HepG2 (cell line): ENCODE measurements around the gene SMAP1. TPM values are rescaled to one million over a fixed set of nuclear protein-coding genes. Genes with fewer than 3 reads are reported as not detected.
"Not testable (repeated sequence)": the region's sequence is repeated elsewhere in the genome, so short reads cannot be mapped to it uniquely, and the experiment has no call there.

ENCODE experiments used
- ATAC-seq: fragments of 200-7000 bp; cut with Tn5 transposase; 3 replicates; pipeline ENCODE4 v1.9.1; 2020; ENCODE audit warnings: mild to moderate bottlenecking, moderate library complexity
- BruUV-seq: library from RNA; stranded (reverse); fragments of 400-500 nt; replicated peaks from 2 replicates; lab custom pipeline; 2021; lab: Mats Ljungman, UMichigan
- CTCF ChIA-PET: fragments of 300-600 bp; formaldehyde crosslinking; extraction: SDS; loops from one replicate; lab custom pipeline; 2021; ENCODE audit warnings: low total read pairs, inconsistent platforms, low intra/inter-chr PET ratio; lab: Yijun Ruan, JAX
- POLR2A ChIA-PET: fragments of 350-600 bp; sonication (Branson Sonifier 250); formaldehyde crosslinking; loops from one replicate; lab custom pipeline; 2020; ENCODE audit warnings: antibody characterized with exemption, inconsistent platforms; lab: Yijun Ruan, JAX
- DNase-seq: peaks from one replicate; pipeline ENCODE4 v3.0.0-alpha.2; 2015; ENCODE audit warnings: low spot score
- FAIRE-seq: peaks from 3 replicates; lab custom pipeline; 2011; peaks lifted over from hg19 to GRCh38; lab: Jason Lieb, UNC
- H2AFZ ChIP-seq: one replicate; pipeline ENCODE4 v1.6.1; 2011; ENCODE audit warnings: low read length, inconsistent platforms
- H3K27ac ChIP-seq: fragments of 300-600 bp; 3 replicates; pipeline ENCODE4 v1.8.0; 2011; ENCODE audit warnings: mixed run types, mild to moderate bottlenecking, mixed read lengths, low read length, inconsistent platforms; ENCODE audit not compliant: insufficient read depth; ENCODE audit errors: extremely low read length
- H3K27me3 ChIP-seq, 2 experiments: fragments of 200-600 bp in 1 of 2; 2 replicates in 1 of 2; 3 replicates in 1 of 2; pipeline versions ENCODE4 v1.6.0 to v1.8.0; 2011; ENCODE audit warnings: low read length in 2 of 2, mild to moderate bottlenecking in 2 of 2, moderate library complexity in 2 of 2, inconsistent platforms in 1 of 2; ENCODE audit not compliant: insufficient read depth in 2 of 2, control insufficient read depth in 1 of 2
- H3K36me3 ChIP-seq, 2 experiments: fragments of 200-600 bp in 1 of 2; replicated peaks in 1 of 2; 2 replicates in 1 of 2; 3 replicates in 1 of 2; pipeline versions ENCODE4 v1.5.1 to v1.8.0; 2011; ENCODE audit warnings: low read length in 2 of 2, inconsistent platforms in 1 of 2; ENCODE audit not compliant: insufficient read depth in 2 of 2, control insufficient read depth in 1 of 2
- H3K4me1 ChIP-seq: 2 replicates; pipeline ENCODE4 v1.5.1; 2012; ENCODE audit warnings: low read length, inconsistent platforms; ENCODE audit not compliant: insufficient read depth
- H3K4me2 ChIP-seq: 2 replicates; pipeline ENCODE4 v1.6.0; 2011; ENCODE audit warnings: low read depth, low read length, inconsistent platforms
- H3K4me3 ChIP-seq, 3 experiments: fragments of 200-600 bp in 1 of 3; sonication (generic), shearing (Covaris generic) in 1 of 3; replicated peaks in 1 of 3; 2 replicates each; pipeline ENCODE4 v1.5.1; 2011 to 2016; ENCODE audit warnings: low read length in 3 of 3, inconsistent platforms in 2 of 3, low read depth in 2 of 3, mild to moderate bottlenecking in 2 of 3, control low read depth in 1 of 3, mixed read lengths in 1 of 3; ENCODE audit not compliant: insufficient read depth in 1 of 3
- H3K79me2 ChIP-seq: one replicate; pipeline ENCODE4 v1.6.1; 2011; ENCODE audit warnings: low read length, inconsistent platforms; ENCODE audit not compliant: insufficient read depth
- H3K9ac ChIP-seq: 2 replicates; pipeline ENCODE4 v1.6.0; 2011; ENCODE audit warnings: mild to moderate bottlenecking, low read depth, low read length, inconsistent platforms; ENCODE audit not compliant: insufficient read depth
- H3K9me3 ChIP-seq: 2 replicates; pipeline ENCODE4 v1.5.1; 2012; ENCODE audit warnings: mild to moderate bottlenecking, low read length
- H4K20me1 ChIP-seq: 2 replicates; pipeline ENCODE4 v1.6.0; 2011; ENCODE audit warnings: inconsistent platforms, mild to moderate bottlenecking, low read length, moderate library complexity; ENCODE audit not compliant: insufficient read depth
- EED ChIP-seq: sonication (generic); formaldehyde crosslinking; IDR thresholded peaks from 2 replicates; pipeline ENCODE4 v1.5.0; 2020; ENCODE audit warnings: mild to moderate bottlenecking, missing genetic modification reagents
- FOXM1 ChIP-seq: sonication (generic); formaldehyde crosslinking; IDR thresholded peaks from 2 replicates; pipeline ENCODE4 v1.5.0; 2020; ENCODE audit warnings: missing genetic modification reagents
- PHB2 ChIP-seq: fragments of 450-650 bp; IDR thresholded peaks from 2 replicates; pipeline ENCODE4 v1.6.1; 2018; ENCODE audit not compliant: partially characterized antibody
- ZNF337 ChIP-seq: sonication (generic); formaldehyde crosslinking; IDR thresholded peaks from 2 replicates; pipeline ENCODE4 v1.5.1; 2020; ENCODE audit warnings: missing genetic modification reagents, low read depth, mild to moderate bottlenecking, borderline replicate concordance
- ZNF512B ChIP-seq: sonication (generic); formaldehyde crosslinking; IDR thresholded peaks from 2 replicates; pipeline ENCODE4 v1.5.1; 2020; ENCODE audit warnings: missing genetic modification reagents, mild to moderate bottlenecking, borderline replicate concordance
- ZSCAN30 ChIP-seq: sonication (generic); formaldehyde crosslinking; IDR thresholded peaks from 2 replicates; pipeline ENCODE4 v1.5.0; 2020; ENCODE audit warnings: mild to moderate bottlenecking, missing genetic modification reagents
- WGBS: methylation state at CpG from one replicate; pipeline ENCODE4 v1.1.6; 2017; ENCODE audit warnings: low lambda C conversion rate; 5-methylcytosine and 5-hydroxymethylcytosine counted together
- in situ Hi-C: cut with HindIII; loops from 2 replicates; pipeline ENCODE4 v1.10.0; 2017; ENCODE audit warnings: low pct_unique_long_range_greater_than_20kb; ENCODE audit not compliant: extremely low pct_ligation_motif_present
- intact Hi-C: fragments of 100-400 bp; cut with micrococcal nuclease; formaldehyde crosslinking; loops from one replicate; pipeline ENCODE4 v1.10.0; 2022; ENCODE audit not compliant: unreplicated experiment
- polyA plus RNA-seq, 8 experiments: library from polyadenylated mRNA; depleted of rRNA in 3 of 8; stranded (reverse) in 7 of 8; unstranded in 1 of 8; fragments of >200 nt; fragmentation: Illumina TruSeq in 4 of 8; extraction: Trizol in 4 of 8; gene quantifications; 2 replicates each; pipeline versions ENCODE4 v1.2.1 to v1.2.3, GENCODE V29; 2011 to 2016; ENCODE audit warnings: low read depth in 4 of 8, missing spikeins in 1 of 8, mixed read lengths in 1 of 8; ENCODE audit not compliant: insufficient read depth in 1 of 8
- total RNA-seq, 5 experiments: library from RNA; depleted of rRNA; stranded (reverse); fragments of >200 nt; fragmentation: Illumina TruSeq; extraction: Trizol; gene quantifications; 2 replicates each; pipeline ENCODE4 v1.2.3, GENCODE V29; 2016; ENCODE audit warnings: low read depth in 1 of 5

SMAP1 gene
- total and polyA plus RNA-seq, 2 of the 13 experiments (the other 11 are each of a cell fraction or from before 2014, with no cell fraction given), result 13.4 to 17.8 TPM

DNA sequence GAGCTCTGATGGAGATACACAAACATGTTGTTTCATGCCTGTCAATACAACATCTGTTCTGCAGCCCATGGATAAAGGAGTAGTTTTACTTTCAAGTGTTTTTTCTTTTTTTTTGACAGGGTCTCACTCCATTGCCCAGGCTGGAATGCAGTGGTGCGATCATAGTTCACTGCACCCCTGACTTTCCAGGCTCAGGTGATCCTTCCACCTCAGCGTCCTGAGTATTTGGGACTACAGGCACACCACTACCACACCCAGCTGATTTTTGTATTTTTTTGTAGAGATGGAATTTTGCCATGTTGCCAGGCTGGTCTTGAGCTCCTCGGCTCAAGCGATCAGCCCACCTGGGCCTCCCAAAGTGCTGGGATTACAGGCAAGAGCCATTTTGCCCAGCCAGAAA is 97.0 kb downstream of the SMAP1 start:
- intact Hi-C loops, result no loop called here

GRCh38 chr6:70771351-70771750 is 103.7 kb downstream of the SMAP1 start:
- BruUV-seq, ATAC-seq, H3K4me1 ChIP-seq, H3K36me3 ChIP-seq, in situ Hi-C loops, H3K79me2 ChIP-seq, H3K4me2 ChIP-seq, DNase-seq, H3K27me3 ChIP-seq, H3K4me3 ChIP-seq, intact Hi-C loops, POLR2A ChIA-PET, H2AFZ ChIP-seq, FAIRE-seq, CTCF ChIA-PET, H3K9me3 ChIP-seq, H3K27ac ChIP-seq, H3K9ac ChIP-seq, H4K20me1 ChIP-seq: not testable (repeated sequence)
- over 99% methylated on average over 13 of the region's 19 CpGs for WGBS

More for the DNA sequence above, 97.0 kb downstream of the SMAP1 start:
- FAIRE-seq (no peak), ATAC-seq (no peak), DNase-seq (no peak)
- Histone ChIP-seq H3K9me3 (no peaks in the 10 kb centered on the region), H3K27ac (no peak overlapping the region), H3K9ac (no peak overlapping the region), H3K4me2 (no peak overlapping the region), H3K4me1 (no peaks in the 10 kb centered on the region), H3K79me2 (no peaks in the 10 kb centered on the region), H3K36me3 (no peaks in the 10 kb centered on the region), H2AFZ (no peak overlapping the region), H4K20me1 (no peaks in the 10 kb centered on the region), H3K27me3 (no peaks in the 10 kb centered on the region), H3K4me3 (no peak overlapping the region)
- CTCF ChIA-PET, result no interaction called here
- in situ Hi-C loops, result no loop called here
- no TSS peak for BruUV-seq
- WGBS, result 97% methylated on average over 4 of the region's 4 CpGs
- POLR2A ChIA-PET, result no interaction called here
- no peak for TF ChIP-seq ZNF512B (CRISPR knock-in tag)
- no peak for TF ChIP-seq ZSCAN30 (CRISPR knock-in tag)
- no peak for TF ChIP-seq FOXM1 (CRISPR knock-in tag)
- TF ChIP-seq PHB2, result no peak
- TF ChIP-seq ZNF337 (CRISPR knock-in tag), result no peak
- no peak for TF ChIP-seq EED (CRISPR knock-in tag)
